HEK293T (cell line): ENCODE measurements around the gene PLA2G4A.

ENCODE experiments used
- BHLHE40 ChIP-seq: fragments of 450-650 bp; IDR thresholded peaks from 2 replicates; pipeline ENCODE4 v1.6.1; 2016; ENCODE audit warnings: mild to moderate bottlenecking, moderate library complexity, borderline replicate concordance
- ELF4 ChIP-seq: fragments of 450-650 bp; IDR thresholded peaks from 2 replicates; pipeline ENCODE4 v1.6.1; 2017; ENCODE audit warnings: antibody characterized with exemption
- FOXA1 ChIP-seq: fragments of 450-650 bp; IDR thresholded peaks from 2 replicates; pipeline ENCODE4 v1.6.1; 2016; ENCODE audit warnings: mild to moderate bottlenecking
- FOXK2 ChIP-seq: fragments of 450-650 bp; IDR thresholded peaks from 2 replicates; pipeline ENCODE4 v1.6.1; 2016; ENCODE audit warnings: mild to moderate bottlenecking
- FOXM1 ChIP-seq: fragments of 450-650 bp; IDR thresholded peaks from 2 replicates; pipeline ENCODE4 v1.6.1; 2017; ENCODE audit warnings: mild to moderate bottlenecking, borderline replicate concordance
- SUZ12 ChIP-seq: fragments of 450-650 bp; IDR thresholded peaks from 2 replicates; pipeline ENCODE4 v1.6.1; 2016; ENCODE audit warnings: mild to moderate bottlenecking
- TARDBP ChIP-seq: fragments of 450-650 bp; IDR thresholded peaks from 2 replicates; pipeline ENCODE4 v1.6.1; 2016
- ZNF384 ChIP-seq: fragments of 450-650 bp; IDR thresholded peaks from 2 replicates; pipeline ENCODE4 v1.6.1; 2016

DNA sequence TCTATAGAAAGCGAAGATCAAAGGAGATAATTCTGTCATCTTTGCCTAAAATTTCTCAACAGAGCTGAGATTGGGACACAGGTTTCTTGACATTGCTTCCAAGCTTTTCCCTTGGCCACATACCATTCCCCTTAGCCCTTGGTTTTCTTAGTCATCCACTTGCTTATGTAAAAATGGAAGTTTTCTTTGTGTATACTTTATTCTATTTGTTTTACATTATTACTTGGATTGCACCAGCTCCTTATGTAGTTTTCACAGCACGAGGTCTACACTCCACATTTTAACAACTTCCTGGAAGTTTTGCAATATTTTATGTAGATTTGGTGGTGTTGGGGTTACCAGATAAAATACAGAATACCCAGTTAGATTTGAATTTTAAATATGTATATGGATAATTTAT lies 129.8 kb downstream of the PLA2G4A start:
- TF ChIP-seq SUZ12 = no peak
- TF ChIP-seq BHLHE40 = no peak
- TF ChIP-seq FOXA1 = no peak
- no peak for TF ChIP-seq FOXK2
- no peak for TF ChIP-seq FOXM1
- TF ChIP-seq ELF4 = no peak
- no peak for TF ChIP-seq TARDBP
- no peak for TF ChIP-seq ZNF384
